Astrocyte (in vitro differentiated cells and primary cell): Measurements from ENCODE around the gene PTPRT. TPM values are rescaled to one million over a fixed set of nuclear protein-coding genes. Genes with fewer than 3 reads are reported as not detected.

Source experiments
- DNase-seq: peaks from one replicate; pipeline ENCODE4 v3.0.0-alpha.2; 2010; ENCODE audit warnings: low read depth
- FAIRE-seq: peaks from 2 replicates; lab custom pipeline; 2011; peaks lifted over from hg19 to GRCh38; lab: Jason Lieb, UNC
- H2AFZ ChIP-seq: 2 replicates; pipeline ENCODE4 v1.6.0; 2012; ENCODE audit warnings: low read depth, low read length, inconsistent platforms
- H3K27ac ChIP-seq: 2 replicates; pipeline ENCODE4 v1.5.1; 2011; ENCODE audit warnings: low read depth, low read length, inconsistent platforms
- H3K27me3 ChIP-seq: 2 replicates; pipeline ENCODE4 v1.6.0; 2011; ENCODE audit warnings: low read length, inconsistent platforms; ENCODE audit not compliant: insufficient read depth
- H3K36me3 ChIP-seq: 2 replicates; pipeline ENCODE4 v1.5.1; 2011; ENCODE audit warnings: low read length, inconsistent platforms; ENCODE audit not compliant: insufficient read depth
- H3K4me1 ChIP-seq: 2 replicates; pipeline ENCODE4 v1.5.1; 2011; ENCODE audit warnings: low read length, inconsistent platforms; ENCODE audit not compliant: insufficient read depth
- H3K4me2 ChIP-seq: 2 replicates; pipeline ENCODE4 v1.6.0; 2012; ENCODE audit warnings: low read length, inconsistent platforms
- H3K4me3 ChIP-seq: 2 replicates; pipeline ENCODE4 v1.5.1; 2011; ENCODE audit warnings: low read depth, mild to moderate bottlenecking, low read length, inconsistent platforms; ENCODE audit not compliant: insufficient read depth
- H3K79me2 ChIP-seq: 2 replicates; pipeline ENCODE4 v1.6.0; 2012; ENCODE audit warnings: mild to moderate bottlenecking, low read length, inconsistent platforms; ENCODE audit not compliant: insufficient read depth
- H3K9ac ChIP-seq: 2 replicates; pipeline ENCODE4 v1.6.0; 2012; ENCODE audit warnings: mild to moderate bottlenecking, low read length, inconsistent platforms
- H3K9me3 ChIP-seq: 2 replicates; pipeline ENCODE4 v1.5.1; 2012; ENCODE audit warnings: low read depth, mild to moderate bottlenecking, low read length, inconsistent platforms; ENCODE audit not compliant: insufficient read depth
- H4K20me1 ChIP-seq: 2 replicates; pipeline ENCODE4 v1.6.0; 2012; ENCODE audit warnings: low read length, inconsistent platforms; ENCODE audit not compliant: insufficient read depth
- H3K27ac Mint-ChIP-seq: one replicate; pipeline ENCODE4 v1.8.0; 2021; ENCODE audit warnings: mild to moderate bottlenecking, mixed read lengths; ENCODE audit not compliant: unreplicated experiment
- H3K27me3 Mint-ChIP-seq: one replicate; pipeline ENCODE4 v1.8.0; 2021; ENCODE audit warnings: low read depth, mixed read lengths; ENCODE audit not compliant: unreplicated experiment
- H3K36me3 Mint-ChIP-seq: one replicate; pipeline ENCODE4 v1.8.0; 2021; ENCODE audit warnings: low read depth, mixed read lengths; ENCODE audit not compliant: unreplicated experiment
- H3K4me1 Mint-ChIP-seq: one replicate; pipeline ENCODE4 v1.8.0; 2021; ENCODE audit warnings: low read depth, mixed read lengths; ENCODE audit not compliant: unreplicated experiment
- H3K4me3 Mint-ChIP-seq: one replicate; pipeline ENCODE4 v1.8.0; 2021; ENCODE audit warnings: mild to moderate bottlenecking, moderate library complexity, mixed read lengths; ENCODE audit not compliant: unreplicated experiment
- H3K9me3 Mint-ChIP-seq: one replicate; pipeline ENCODE4 v1.8.0; 2021; ENCODE audit warnings: mild to moderate bottlenecking, mixed read lengths; ENCODE audit not compliant: unreplicated experiment
- EZH2 ChIP-seq: IDR thresholded peaks from 2 replicates; pipeline ENCODE4 v1.6.1; 2012; ENCODE audit warnings: mild to moderate bottlenecking, low read length, inconsistent platforms; ENCODE audit not compliant: insufficient read depth
- total RNA-seq: library from RNA; stranded (reverse); gene quantifications from 2 replicates; pipeline ENCODE4 v1.2.1, GENCODE V29; 2021
- TF ChIP-seq, protein P1 (sequence below): IDR thresholded peaks from 2 replicates; pipeline ENCODE4 v1.5.1; 2011; ENCODE audit warnings: low read depth, mild to moderate bottlenecking, inconsistent platforms, low read length, moderate library complexity; ENCODE audit not compliant: insufficient read depth

Gene PTPRT
- total RNA-seq, 1 donor from 2014 or later = 0.25 TPM

DNA sequence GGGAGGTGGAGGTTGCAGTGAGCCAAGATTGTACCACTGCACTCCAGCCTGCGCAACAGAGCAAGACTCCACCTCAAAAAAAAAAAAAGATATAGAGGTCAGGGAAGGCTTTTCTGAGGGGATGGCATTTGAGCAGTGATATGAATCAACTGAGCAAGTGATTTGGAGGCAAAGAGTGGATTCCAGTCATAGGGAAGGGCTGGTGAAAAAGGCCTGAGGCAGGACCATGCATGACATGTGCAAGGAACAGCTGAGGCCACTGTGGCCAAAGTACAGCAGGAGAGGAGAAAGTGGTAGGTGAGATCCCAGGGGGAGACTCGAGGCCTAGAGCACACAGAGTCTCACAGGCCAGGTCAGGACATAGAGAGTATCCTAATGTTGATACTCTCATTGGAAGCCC lies 20.1 kb upstream of the PTPRT start:
- no peak overlapping the region for H3K27ac Mint-ChIP-seq
- no peak overlapping the region for H2AFZ ChIP-seq
- FAIRE-seq (no peak), DNase-seq (no peak)
- peaks cover 3% of the 10 kb centered on the region for H3K9me3 ChIP-seq
- no peaks in the 10 kb centered on the region for H3K4me1 ChIP-seq
- H3K36me3 Mint-ChIP-seq = no peaks in the 10 kb centered on the region
- no peak for TF ChIP-seq EZH2
- TF ChIP-seq, protein P1, sequence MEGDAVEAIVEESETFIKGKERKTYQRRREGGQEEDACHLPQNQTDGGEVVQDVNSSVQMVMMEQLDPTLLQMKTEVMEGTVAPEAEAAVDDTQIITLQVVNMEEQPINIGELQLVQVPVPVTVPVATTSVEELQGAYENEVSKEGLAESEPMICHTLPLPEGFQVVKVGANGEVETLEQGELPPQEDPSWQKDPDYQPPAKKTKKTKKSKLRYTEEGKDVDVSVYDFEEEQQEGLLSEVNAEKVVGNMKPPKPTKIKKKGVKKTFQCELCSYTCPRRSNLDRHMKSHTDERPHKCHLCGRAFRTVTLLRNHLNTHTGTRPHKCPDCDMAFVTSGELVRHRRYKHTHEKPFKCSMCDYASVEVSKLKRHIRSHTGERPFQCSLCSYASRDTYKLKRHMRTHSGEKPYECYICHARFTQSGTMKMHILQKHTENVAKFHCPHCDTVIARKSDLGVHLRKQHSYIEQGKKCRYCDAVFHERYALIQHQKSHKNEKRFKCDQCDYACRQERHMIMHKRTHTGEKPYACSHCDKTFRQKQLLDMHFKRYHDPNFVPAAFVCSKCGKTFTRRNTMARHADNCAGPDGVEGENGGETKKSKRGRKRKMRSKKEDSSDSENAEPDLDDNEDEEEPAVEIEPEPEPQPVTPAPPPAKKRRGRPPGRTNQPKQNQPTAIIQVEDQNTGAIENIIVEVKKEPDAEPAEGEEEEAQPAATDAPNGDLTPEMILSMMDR = no peak
- no peak overlapping the region for H3K4me3 ChIP-seq
- no peaks in the 10 kb centered on the region for H3K27me3 ChIP-seq
- H3K27ac ChIP-seq = no peak overlapping the region
- H3K36me3 ChIP-seq = no peaks in the 10 kb centered on the region
- no peaks in the 10 kb centered on the region for H3K79me2 ChIP-seq
- no peak overlapping the region for H3K9ac ChIP-seq
- H3K4me2 ChIP-seq = no peak overlapping the region
- no peaks in the 10 kb centered on the region for H3K4me1 Mint-ChIP-seq
- H3K9me3 Mint-ChIP-seq = peaks cover 11% of the 10 kb centered on the region
- H4K20me1 ChIP-seq = no peaks in the 10 kb centered on the region
- H3K27me3 Mint-ChIP-seq = no peaks in the 10 kb centered on the region
- H3K4me3 Mint-ChIP-seq = no peak overlapping the region

DNA sequence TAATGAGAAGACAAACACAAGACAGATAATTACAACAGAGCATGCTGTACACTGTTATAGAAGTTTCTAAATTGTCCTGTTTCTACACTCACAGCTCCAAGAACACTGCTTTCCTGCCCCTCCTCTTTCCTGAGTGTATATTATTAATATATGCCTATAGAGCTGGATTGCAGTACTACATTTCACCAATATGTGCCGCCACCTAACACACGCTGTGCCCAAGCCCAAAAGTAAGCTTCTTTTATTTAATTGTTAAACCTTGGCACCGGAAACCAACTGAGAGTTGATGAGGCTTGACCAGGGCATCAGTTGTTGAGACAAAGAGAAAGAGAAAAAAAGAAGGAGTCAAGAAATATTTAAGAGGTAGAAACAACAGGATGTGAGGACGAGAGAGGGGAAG lies 16.0 kb upstream of the PTPRT start:
- H3K27ac Mint-ChIP-seq = no peak overlapping the region
- no peak overlapping the region for H3K4me3 Mint-ChIP-seq
- Histone ChIP-seq H3K79me2 (no peaks in the 10 kb centered on the region), H3K4me1 (no peaks in the 10 kb centered on the region), H3K9ac (no peak overlapping the region), H2AFZ (no peak overlapping the region), H3K4me3 (no peak overlapping the region), H3K27ac (no peak overlapping the region), H3K4me2 (no peak overlapping the region), H4K20me1 (no peaks in the 10 kb centered on the region), H3K9me3 (peaks cover 3% of the 10 kb centered on the region), H3K36me3 (no peaks in the 10 kb centered on the region), H3K27me3 (no peaks in the 10 kb centered on the region)
- DNase-seq (no peak), FAIRE-seq (no peak)
- H3K36me3 Mint-ChIP-seq = no peaks in the 10 kb centered on the region
- TF ChIP-seq EZH2 = no peak
- no peaks in the 10 kb centered on the region for H3K27me3 Mint-ChIP-seq
- H3K9me3 Mint-ChIP-seq = peaks cover 8% of the 10 kb centered on the region
- H3K4me1 Mint-ChIP-seq = no peaks in the 10 kb centered on the region

DNA sequence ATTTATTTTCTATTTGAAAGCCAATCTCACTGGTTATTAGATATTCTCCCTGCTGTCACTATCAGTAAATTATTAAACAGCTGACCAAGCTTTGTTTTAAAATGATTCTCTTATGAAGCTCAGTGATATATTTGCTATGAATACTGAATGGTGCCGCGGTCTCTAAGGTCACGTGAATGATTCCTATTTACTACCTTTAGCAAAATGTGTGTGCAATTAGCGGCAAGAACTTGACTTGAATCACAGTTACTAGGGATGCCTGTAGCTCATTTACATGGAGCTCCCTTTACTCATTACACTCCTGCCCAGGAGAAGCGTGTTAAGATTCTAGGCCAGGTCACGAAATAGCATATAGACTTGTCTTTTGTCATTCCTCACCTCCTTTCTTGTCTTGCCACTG lies 12.4 kb upstream of the PTPRT start:
- no peaks in the 10 kb centered on the region for H3K79me2 ChIP-seq
- Mint-ChIP-seq H3K27me3 (no peaks in the 10 kb centered on the region), H3K9me3 (peaks cover 9% of the 10 kb centered on the region), H3K36me3 (no peaks in the 10 kb centered on the region), H3K4me1 (no peaks in the 10 kb centered on the region), H3K27ac (no peak overlapping the region), H3K4me3 (no peak overlapping the region)
- no peak overlapping the region for H2AFZ ChIP-seq
- H4K20me1 ChIP-seq = no peaks in the 10 kb centered on the region
- DNase-seq = no peak
- H3K4me2 ChIP-seq = no peak overlapping the region
- no peak overlapping the region for H3K27ac ChIP-seq
- no peaks in the 10 kb centered on the region for H3K27me3 ChIP-seq
- H3K4me1 ChIP-seq = no peaks in the 10 kb centered on the region
- H3K36me3 ChIP-seq = no peaks in the 10 kb centered on the region
- H3K4me3 ChIP-seq = no peak overlapping the region
- H3K9me3 ChIP-seq = no peaks in the 10 kb centered on the region
- H3K9ac ChIP-seq = no peak overlapping the region
- no peak for FAIRE-seq
- TF ChIP-seq EZH2 = no peak
- TF ChIP-seq, protein P1 = no peak
